Lower leg skin (tissue), 4 donors: ENCODE data around the gene ID4. TPM values are rescaled to one million over a fixed set of nuclear protein-coding genes. Genes with fewer than 3 reads are reported as not detected.

Experiments used
- DNase-seq, 2 donors: peaks; one replicate each; pipeline ENCODE4 v3.0.0-alpha.2; 2019; ENCODE audit warnings: low spot score in 2 of 2
- H3K4me3 ChIP-seq: fragments of 200-600 bp; sonication (generic); 2 replicates; pipeline ENCODE4 v1.5.1; 2017; ENCODE audit warnings: mild to moderate bottlenecking, low read depth; ENCODE audit not compliant: poor library complexity, severe bottlenecking
- CTCF ChIP-seq, 3 donors: fragments of 450-650 bp; IDR thresholded peaks; one replicate each; pipeline ENCODE4 v1.5.1; 2016; ENCODE audit warnings: antibody characterized with exemption in 3 of 3, mild to moderate bottlenecking in 3 of 3, moderate library complexity in 2 of 3
- POLR2A ChIP-seq, 2 donors: fragments of 450-650 bp; IDR thresholded peaks; one replicate each; pipeline ENCODE4 v1.6.1; 2016 to 2017; ENCODE audit warnings: antibody characterized with exemption in 2 of 2, mild to moderate bottlenecking in 1 of 2, moderate library complexity in 1 of 2
- WGBS, 2 donors: methylation state at CpG; one replicate each; pipeline ENCODE4 v1.1.5; 2018; 5-methylcytosine and 5-hydroxymethylcytosine counted together
- intact Hi-C: fragments of 100-400 bp; cut with DNase I; formaldehyde crosslinking; loops from one replicate; pipeline ENCODE4 v1.15.0; 2023; ENCODE audit warnings: low total_unique reads
- total RNA-seq, 4 donors: library from RNA; depleted of rRNA; stranded (reverse); fragments of >200 nt; gene quantifications; one replicate each; pipeline ENCODE4 v1.1.0, GENCODE V29; 2016

Gene ID4
- 100 to 1,000 TPM; 210 to 294 (median 234) TPM for total RNA-seq

GRCh38 chr6:19836799-19837510 lies at the start of gene ID4:
Gene ID4, plus strand, starts transcription at chr6:19837370. Its CDS starts 385 bp downstream, at chr6:19837755.
- DNase-seq = peak; percentile 93 to 99
- 1 to 2% methylated on average over 43 to 66 of the region's 71 CpGs for WGBS, 2 donors
- intact Hi-C loops = no loop called here
- peak in 1 of 2 donors; percentile 84 for TF ChIP-seq POLR2A (IDR thresholded peaks at IDR 0.05)
- TF ChIP-seq CTCF (IDR thresholded peaks at IDR 0.05) = no peak
- peak within 1 kb of the TSS; percentile 81 for H3K4me3 ChIP-seq

DNA sequence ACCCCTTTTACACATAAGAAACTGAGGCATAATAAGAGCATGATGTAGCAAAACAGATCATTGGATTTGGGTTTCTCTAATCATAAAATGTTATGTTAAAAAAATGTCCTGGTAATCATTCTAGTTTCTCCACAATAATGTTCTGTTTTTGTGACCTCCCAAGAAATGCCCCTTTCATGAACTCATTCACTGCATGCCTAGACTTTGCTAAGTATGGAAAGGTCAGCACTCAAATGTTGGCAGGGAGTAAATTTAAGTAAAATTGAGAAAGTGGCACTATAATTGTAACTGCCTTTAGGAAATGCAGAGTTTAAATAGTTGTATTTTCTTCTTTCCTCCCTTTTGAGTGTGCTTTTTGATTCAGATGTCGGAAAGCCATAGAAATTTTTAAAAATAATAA lies 48.5 kb upstream of the ID4 start:
- TF ChIP-seq POLR2A (IDR thresholded peaks at IDR 0.05) = no peak
- TF ChIP-seq CTCF (IDR thresholded peaks at IDR 0.05) = no peak
- DNase-seq = no peak
- no peak overlapping the region for H3K4me3 ChIP-seq
- WGBS, 2 donors = 78 to 91% methylated on average over 1 of the region's 1 CpG
- intact Hi-C loops = no loop called here

GRCh38 chr6:19789100-19789803 lies 47.9 kb upstream of the ID4 start:
- TF ChIP-seq CTCF (IDR thresholded peaks at IDR 0.05) = no peak
- TF ChIP-seq POLR2A (IDR thresholded peaks at IDR 0.05) = no peak
- no peak for DNase-seq
- intact Hi-C loops = no loop called here
- 59 to 60% methylated on average over 6 of the region's 6 CpGs for WGBS, 2 donors
- H3K4me3 ChIP-seq = no peak overlapping the region

DNA sequence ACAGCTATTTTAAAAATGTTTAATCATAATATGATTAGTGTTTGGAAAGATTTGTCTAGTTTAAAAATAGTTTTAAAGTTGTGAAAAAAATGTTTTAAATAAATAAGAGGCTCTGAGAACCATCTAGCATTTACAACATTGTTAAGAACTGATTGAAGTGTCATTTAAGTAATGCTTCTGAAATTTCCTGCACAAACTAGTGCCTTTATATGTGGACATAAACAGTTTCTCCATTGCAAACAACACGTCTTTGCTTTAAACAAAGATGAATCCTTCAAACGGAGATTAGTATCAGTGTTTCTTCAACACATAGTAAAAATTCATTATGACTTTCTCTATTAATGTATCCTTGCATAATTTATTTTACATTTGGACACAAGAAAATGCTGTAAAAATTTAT lies 45.9 kb upstream of the ID4 start:
- H3K4me3 ChIP-seq = no peak overlapping the region
- DNase-seq = no peak
- no peak for TF ChIP-seq POLR2A (IDR thresholded peaks at IDR 0.05)
- no peak for TF ChIP-seq CTCF (IDR thresholded peaks at IDR 0.05)
- intact Hi-C loops = no loop called here
- WGBS, 2 donors = 65 to 70% methylated on average over 2 of the region's 2 CpGs

DNA sequence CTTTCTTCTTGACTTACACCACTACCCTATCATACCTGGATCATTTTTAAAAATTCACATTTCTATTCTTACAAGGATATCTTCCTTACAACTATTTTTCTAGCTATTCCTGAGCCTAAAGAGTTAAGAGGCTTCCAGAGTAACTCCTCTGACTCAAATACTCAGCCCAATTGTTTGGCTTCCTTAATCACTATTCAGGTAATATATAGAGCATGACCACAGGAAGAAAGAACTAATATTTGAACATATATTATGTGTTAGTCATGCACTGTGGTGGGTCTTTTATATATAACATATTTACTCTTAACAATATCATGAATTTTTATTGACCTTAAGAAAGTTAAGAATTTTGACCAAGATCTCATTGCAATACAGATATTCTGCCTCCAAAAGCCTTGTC lies 42.0 kb upstream of the ID4 start:
- no peak overlapping the region for H3K4me3 ChIP-seq
- TF ChIP-seq CTCF (IDR thresholded peaks at IDR 0.05) (no peak), POLR2A (IDR thresholded peaks at IDR 0.05) (no peak)
- intact Hi-C loops = no loop called here
- no peak for DNase-seq
